ENCODE data around the gene HELZ2. TPM values are rescaled to one million over a fixed set of nuclear protein-coding genes. Genes with fewer than 3 reads are reported as not detected.

HELZ2 gene
- total RNA-seq, 6 experiments from 2014 or later: 14.7 to 20.4 (median 16.5) TPM

DNA sequence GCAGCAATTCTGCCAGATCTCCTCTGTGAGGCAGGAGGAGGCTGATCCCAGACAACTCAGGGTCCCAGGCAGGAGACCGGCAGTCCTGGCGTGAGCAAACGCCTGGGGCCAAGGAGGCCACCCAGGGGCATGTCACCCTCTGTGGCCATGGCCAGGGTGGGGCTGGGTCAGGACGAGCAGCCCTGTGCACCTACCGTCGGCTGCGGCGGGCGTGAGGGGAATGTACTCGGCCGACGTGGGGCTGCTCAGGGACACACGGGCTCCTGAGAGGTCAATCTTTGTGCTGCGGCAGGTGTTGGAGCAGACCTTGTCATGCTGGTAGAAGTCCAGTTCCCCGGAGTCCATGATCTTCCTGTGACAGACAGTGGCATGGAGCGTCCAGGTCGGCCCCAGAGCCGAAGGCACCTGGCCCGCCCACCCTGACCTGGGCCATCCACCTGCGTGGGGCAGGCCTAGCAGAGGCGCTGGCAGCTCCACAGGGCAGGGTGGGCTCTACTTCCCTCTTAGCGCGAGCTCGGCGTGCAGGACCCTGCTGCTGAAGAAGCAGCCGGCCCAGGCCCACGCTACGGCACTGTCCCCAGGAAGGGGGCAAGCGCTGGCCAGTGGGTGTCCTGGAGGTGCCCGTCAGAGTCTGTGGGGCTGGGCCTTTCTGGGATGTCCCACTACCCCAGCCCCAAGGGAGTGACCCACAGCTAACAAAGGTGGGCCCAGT, 21.5 kb upstream of the HELZ2 start:
- TF ChIP-seq, protein P1, sequence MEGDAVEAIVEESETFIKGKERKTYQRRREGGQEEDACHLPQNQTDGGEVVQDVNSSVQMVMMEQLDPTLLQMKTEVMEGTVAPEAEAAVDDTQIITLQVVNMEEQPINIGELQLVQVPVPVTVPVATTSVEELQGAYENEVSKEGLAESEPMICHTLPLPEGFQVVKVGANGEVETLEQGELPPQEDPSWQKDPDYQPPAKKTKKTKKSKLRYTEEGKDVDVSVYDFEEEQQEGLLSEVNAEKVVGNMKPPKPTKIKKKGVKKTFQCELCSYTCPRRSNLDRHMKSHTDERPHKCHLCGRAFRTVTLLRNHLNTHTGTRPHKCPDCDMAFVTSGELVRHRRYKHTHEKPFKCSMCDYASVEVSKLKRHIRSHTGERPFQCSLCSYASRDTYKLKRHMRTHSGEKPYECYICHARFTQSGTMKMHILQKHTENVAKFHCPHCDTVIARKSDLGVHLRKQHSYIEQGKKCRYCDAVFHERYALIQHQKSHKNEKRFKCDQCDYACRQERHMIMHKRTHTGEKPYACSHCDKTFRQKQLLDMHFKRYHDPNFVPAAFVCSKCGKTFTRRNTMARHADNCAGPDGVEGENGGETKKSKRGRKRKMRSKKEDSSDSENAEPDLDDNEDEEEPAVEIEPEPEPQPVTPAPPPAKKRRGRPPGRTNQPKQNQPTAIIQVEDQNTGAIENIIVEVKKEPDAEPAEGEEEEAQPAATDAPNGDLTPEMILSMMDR (IDR thresholded peaks at IDR 0.05): no peak
- no peak overlapping the region for H3K4me3 Mint-ChIP-seq
- DNase-seq: no peak
- no peaks in the 10 kb centered on the region for H3K9me3 Mint-ChIP-seq
- H3K27me3 Mint-ChIP-seq (ENCODE audit: insufficient read depth): no peaks in the 10 kb centered on the region; the same call in 1 of the 2 replicates
- H3K36me3 Mint-ChIP-seq (ENCODE audit: low read depth): peaks cover 28% of the 10 kb centered on the region; the same call in 1 of the 2 replicates
- no peak overlapping the region for H3K27ac Mint-ChIP-seq
- peaks cover 17% of the 10 kb centered on the region; the same call in 1 of the 2 replicates for H3K4me1 Mint-ChIP-seq (ENCODE audit: low read depth)

DNA sequence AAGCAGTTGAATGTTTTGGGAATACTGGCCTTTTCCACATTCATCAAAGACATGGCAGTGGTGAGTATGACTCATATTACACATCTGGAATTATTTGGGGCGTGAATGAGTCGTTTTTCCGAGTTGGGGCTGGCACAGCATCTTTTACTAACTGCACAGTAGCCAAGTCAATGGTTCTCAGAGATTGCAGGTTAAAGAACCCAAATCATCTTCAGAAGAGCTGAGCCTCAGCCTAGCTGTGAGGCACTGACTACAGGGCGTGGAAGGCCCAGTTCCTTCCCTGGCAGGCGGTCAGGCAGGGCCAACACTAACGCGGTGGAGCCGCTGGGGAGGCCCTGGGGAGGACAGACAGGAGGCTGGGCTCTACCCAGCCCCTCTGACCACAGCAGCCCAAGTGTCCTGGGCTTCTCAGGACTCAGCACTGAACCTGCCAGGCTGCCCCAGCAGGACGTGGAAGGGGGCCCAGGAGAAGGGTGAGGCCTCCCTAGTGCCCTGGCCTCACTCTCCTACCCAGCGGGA, 20.1 kb upstream of the HELZ2 start:
- no peaks in the 10 kb centered on the region; the same call in none of the 2 replicates for H3K27me3 Mint-ChIP-seq (ENCODE audit: insufficient read depth)
- H3K27ac Mint-ChIP-seq: no peak overlapping the region
- H3K9me3 Mint-ChIP-seq: no peaks in the 10 kb centered on the region
- TF ChIP-seq, protein P1 (IDR thresholded peaks at IDR 0.05): no peak
- H3K4me3 Mint-ChIP-seq: no peak overlapping the region
- H3K36me3 Mint-ChIP-seq (ENCODE audit: low read depth): peaks cover 15% of the 10 kb centered on the region; the same call in 1 of the 2 replicates
- DNase-seq: peak; percentile 27
- H3K4me1 Mint-ChIP-seq (ENCODE audit: low read depth): peaks cover 12% of the 10 kb centered on the region; the same call in 1 of the 2 replicates

DNA sequence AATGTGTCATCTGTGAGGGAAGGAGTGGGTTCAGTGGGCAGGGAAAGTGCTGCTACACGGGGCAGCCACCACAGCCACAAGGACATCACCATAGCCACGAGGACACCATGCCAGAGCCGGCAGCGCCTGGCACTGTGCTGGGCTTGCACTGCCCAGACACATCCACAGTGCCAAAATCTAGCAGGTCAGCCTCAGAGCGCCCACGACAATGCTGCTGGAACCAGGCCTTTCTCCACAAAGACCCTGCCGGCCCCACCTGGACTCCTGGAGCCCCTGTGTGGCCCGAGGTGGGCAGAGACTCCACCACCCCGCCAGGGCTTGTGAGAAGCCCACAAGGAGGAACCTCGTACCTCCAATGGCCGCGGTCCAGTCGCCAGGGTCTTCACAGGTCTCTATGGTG, 18.6 kb upstream of the HELZ2 start:
- Mint-ChIP-seq H3K4me3 (no peak overlapping the region), H3K4me1 (ENCODE audit: low read depth) (peaks cover 12% of the 10 kb centered on the region; the same call in 1 of the 2 replicates), H3K36me3 (ENCODE audit: low read depth) (peaks cover 10% of the 10 kb centered on the region; the same call in 1 of the 2 replicates), H3K9me3 (no peaks in the 10 kb centered on the region), H3K27me3 (ENCODE audit: insufficient read depth) (no peaks in the 10 kb centered on the region; the same call in none of the 2 replicates), H3K27ac (no peak overlapping the region)
- DNase-seq: no peak
- TF ChIP-seq, protein P1 (IDR thresholded peaks at IDR 0.05): no peak

DNA sequence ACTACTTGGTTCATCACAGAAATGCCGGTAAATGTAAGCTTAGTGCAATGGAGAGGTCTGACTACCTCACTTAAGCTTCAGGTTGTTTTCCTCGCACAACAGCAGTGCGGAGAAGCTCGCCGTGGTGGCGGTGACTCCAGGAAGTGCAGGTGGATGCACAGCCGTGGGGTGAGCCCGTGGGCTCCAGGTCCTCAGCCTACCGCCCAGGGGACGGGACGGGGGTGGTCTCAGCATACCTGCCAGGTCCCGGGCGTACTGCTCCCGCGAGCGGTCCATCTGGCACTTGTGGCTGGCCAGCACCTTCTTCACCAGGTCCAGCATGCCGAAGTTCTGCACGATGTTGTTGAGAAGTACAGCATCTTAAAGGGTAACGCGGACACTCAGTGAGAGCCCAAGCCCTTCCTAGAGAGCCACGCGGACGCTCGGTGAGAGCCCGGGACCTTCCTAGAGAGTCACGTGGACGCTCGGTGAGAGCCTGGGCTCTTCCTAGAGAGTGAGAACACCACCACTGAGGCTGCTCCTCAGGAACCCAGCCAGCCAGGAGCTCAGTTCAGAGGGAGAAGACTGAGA, 17.8 kb upstream of the HELZ2 start:
- no peak overlapping the region for H3K4me3 Mint-ChIP-seq
- H3K27ac Mint-ChIP-seq: no peak overlapping the region
- H3K27me3 Mint-ChIP-seq (ENCODE audit: insufficient read depth): no peaks in the 10 kb centered on the region; the same call in none of the 2 replicates
- no peaks in the 10 kb centered on the region for H3K9me3 Mint-ChIP-seq
- peaks cover 12% of the 10 kb centered on the region; the same call in 1 of the 2 replicates for H3K4me1 Mint-ChIP-seq (ENCODE audit: low read depth)
- TF ChIP-seq, protein P1 (IDR thresholded peaks at IDR 0.05): no peak
- DNase-seq: no peak
- peaks cover 15% of the 10 kb centered on the region for H3K36me3 Mint-ChIP-seq (ENCODE audit: low read depth)

DNA sequence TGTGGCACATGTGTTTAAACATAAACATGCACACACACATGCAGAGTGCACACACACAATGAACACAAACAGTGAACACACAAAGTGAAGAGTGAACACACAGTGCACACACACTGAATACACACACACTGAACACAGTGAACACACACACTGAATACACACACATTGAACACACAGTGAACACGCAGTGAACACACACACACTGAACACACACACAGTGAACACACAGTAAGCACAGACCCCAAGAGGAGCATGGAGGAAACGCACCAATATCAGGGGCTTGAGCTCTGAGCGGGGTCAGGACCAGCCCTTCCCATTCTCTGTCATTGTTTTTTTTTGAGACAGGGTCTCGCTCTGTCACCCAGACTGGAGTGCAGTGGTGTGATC, 17.1 kb upstream of the HELZ2 start:
- no peak for DNase-seq
- H3K27ac Mint-ChIP-seq: no peak overlapping the region
- TF ChIP-seq, protein P1 (IDR thresholded peaks at IDR 0.05): no peak
- no peaks in the 10 kb centered on the region for H3K9me3 Mint-ChIP-seq
- peaks cover 12% of the 10 kb centered on the region; the same call in 1 of the 2 replicates for H3K4me1 Mint-ChIP-seq (ENCODE audit: low read depth)
- H3K36me3 Mint-ChIP-seq (ENCODE audit: low read depth): peaks cover 15% of the 10 kb centered on the region
- H3K4me3 Mint-ChIP-seq: no peak overlapping the region
- H3K27me3 Mint-ChIP-seq (ENCODE audit: insufficient read depth): no peaks in the 10 kb centered on the region; the same call in none of the 2 replicates
